Peyer's patch (tissue), 4 donors: ENCODE results near the gene ACTR3C.
"Not testable (repeated sequence)": the region's sequence is repeated elsewhere in the genome, so short reads cannot be mapped to it uniquely, and the experiment has no call there.

Experiments used
- POLR2A ChIP-seq, 2 donors: fragments of 450-650 bp; IDR thresholded peaks; one replicate each; pipeline ENCODE4 v1.5.1; 2017; ENCODE audit warnings: antibody characterized with exemption in 2 of 2, mild to moderate bottlenecking in 2 of 2, moderate library complexity in 2 of 2
- TF ChIP-seq, protein P1 (sequence below), 6 experiments: fragments of 450-650 bp in 4 of 6; fragments of 200-600 bp in 2 of 6; sonication (generic) in 1 of 6; IDR thresholded peaks; one replicate each; pipeline ENCODE4 v1.5.1; 2017 to 2019; ENCODE audit warnings: antibody characterized with exemption in 6 of 6, mild to moderate bottlenecking in 3 of 6, moderate library complexity in 1 of 6

DNA sequence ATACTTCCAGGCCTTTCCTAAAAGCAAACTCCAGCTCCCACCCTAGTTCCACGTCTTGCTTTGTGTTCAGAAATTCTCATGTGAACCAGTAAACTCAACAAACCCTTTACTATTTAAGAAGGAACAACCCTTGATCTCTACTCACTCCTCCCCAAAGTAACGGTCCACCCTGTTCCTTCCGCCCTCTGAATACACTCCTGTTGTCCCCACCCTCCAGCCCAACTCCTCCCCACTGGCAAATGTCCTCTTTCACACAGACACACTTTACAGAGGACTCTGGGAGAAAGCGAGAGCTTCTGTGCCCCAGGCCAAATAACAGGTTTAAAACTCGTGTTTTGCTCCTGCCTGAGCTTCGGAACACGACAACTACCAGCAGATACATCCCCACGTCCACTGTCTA is 55.1 kb downstream of the ACTR3C start:
- TF ChIP-seq, protein P1, sequence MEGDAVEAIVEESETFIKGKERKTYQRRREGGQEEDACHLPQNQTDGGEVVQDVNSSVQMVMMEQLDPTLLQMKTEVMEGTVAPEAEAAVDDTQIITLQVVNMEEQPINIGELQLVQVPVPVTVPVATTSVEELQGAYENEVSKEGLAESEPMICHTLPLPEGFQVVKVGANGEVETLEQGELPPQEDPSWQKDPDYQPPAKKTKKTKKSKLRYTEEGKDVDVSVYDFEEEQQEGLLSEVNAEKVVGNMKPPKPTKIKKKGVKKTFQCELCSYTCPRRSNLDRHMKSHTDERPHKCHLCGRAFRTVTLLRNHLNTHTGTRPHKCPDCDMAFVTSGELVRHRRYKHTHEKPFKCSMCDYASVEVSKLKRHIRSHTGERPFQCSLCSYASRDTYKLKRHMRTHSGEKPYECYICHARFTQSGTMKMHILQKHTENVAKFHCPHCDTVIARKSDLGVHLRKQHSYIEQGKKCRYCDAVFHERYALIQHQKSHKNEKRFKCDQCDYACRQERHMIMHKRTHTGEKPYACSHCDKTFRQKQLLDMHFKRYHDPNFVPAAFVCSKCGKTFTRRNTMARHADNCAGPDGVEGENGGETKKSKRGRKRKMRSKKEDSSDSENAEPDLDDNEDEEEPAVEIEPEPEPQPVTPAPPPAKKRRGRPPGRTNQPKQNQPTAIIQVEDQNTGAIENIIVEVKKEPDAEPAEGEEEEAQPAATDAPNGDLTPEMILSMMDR (IDR thresholded peaks at IDR 0.05), result not testable (repeated sequence)
- not testable (repeated sequence) for TF ChIP-seq POLR2A (IDR thresholded peaks at IDR 0.05)
